C4-2B (cell line): ENCODE measurements around the gene ZBTB40.

ENCODE experiments used
- H3K27ac ChIP-seq: fragments of 450-650 bp; 2 replicates; pipeline ENCODE4 v1.5.1; 2017
- CTCF ChIP-seq: fragments of 450-650 bp; conservative IDR thresholded peaks from 2 replicates; pipeline ENCODE4 v1.5.1; 2017; ENCODE audit warnings: mild to moderate bottlenecking
- ZFX ChIP-seq: fragments of 450-650 bp; IDR thresholded peaks from 2 replicates; pipeline ENCODE4 v1.6.1; 2017

ZBTB40 gene

GRCh38 chr1:22579541-22580155, 128.0 kb downstream of the ZBTB40 start:
- no peak overlapping the region for H3K27ac ChIP-seq
- TF ChIP-seq ZFX (no peak), CTCF (no peak)
